Cardiac fibroblast (primary cell): ENCODE measurements around the gene HOXD13.

Experiments used
- DNase-seq, 2 donors: peaks; one replicate each; pipeline versions ENCODE4 v3.0.0 to v3.0.0-alpha.2; 2010; ENCODE audit warnings: low read depth in 2 of 2
- H3K4me3 ChIP-seq, 2 donors: replicated peaks in 1 of 2; 1 replicate in 1 of 2; 2 replicates in 1 of 2; pipeline ENCODE4 v1.5.1; 2011; ENCODE audit warnings: low read depth in 2 of 2, low read length in 2 of 2, mild to moderate bottlenecking in 2 of 2, moderate library complexity in 1 of 2
- CTCF ChIP-seq: IDR thresholded peaks from one replicate; pipeline ENCODE4 v1.5.1; 2011; ENCODE audit warnings: low read depth, mild to moderate bottlenecking, low read length, inconsistent platforms

HOXD13 gene

DNA sequence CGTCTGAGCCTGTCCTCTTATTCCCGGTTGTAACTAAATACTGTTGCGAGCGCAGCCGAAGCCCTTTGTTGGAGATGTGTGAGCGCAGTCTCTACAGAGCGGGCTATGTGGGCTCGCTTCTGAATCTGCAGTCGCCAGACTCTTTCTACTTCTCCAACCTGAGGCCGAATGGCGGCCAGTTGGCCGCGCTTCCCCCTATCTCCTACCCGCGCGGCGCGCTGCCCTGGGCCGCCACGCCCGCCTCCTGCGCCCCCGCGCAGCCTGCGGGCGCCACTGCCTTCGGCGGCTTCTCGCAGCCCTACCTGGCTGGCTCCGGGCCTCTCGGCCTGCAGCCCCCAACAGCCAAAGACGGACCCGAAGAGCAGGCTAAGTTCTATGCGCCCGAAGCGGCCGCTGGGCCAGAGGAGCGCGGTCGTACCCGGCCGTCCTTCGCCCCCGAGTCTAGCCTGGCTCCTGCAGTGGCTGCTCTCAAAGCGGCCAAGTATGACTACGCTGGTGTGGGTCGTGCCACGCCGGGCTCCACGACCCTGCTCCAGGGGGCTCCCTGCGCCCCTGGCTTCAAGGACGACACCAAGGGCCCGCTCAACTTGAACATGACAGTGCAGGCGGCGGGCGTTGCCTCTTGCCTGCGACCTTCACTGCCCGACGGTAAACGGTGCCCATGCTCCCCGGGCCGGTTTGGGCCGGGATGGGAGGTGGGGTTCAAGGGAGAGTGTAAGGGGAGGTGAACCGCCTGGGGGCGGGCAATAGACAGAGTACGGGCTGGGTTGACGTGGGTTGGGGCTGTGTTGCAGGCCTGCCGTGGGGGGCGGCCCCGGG, 7.4 kb downstream of the HOXD13 start, which contains the start of gene HOXD12:
HOXD12 (plus strand) TSS at position 68 of the 819 bp plus-strand sequence; CDS start at position 75, 7 bp downstream.
- no peak within 1 kb of the TSS for H3K4me3 ChIP-seq
- no peak for DNase-seq
- no peak for TF ChIP-seq CTCF

GRCh38 chr2:176100547-176101140, 8.1 kb downstream of the HOXD13 start:
- no peak for TF ChIP-seq CTCF
- no peak overlapping the region for H3K4me3 ChIP-seq
- no peak for DNase-seq

DNA sequence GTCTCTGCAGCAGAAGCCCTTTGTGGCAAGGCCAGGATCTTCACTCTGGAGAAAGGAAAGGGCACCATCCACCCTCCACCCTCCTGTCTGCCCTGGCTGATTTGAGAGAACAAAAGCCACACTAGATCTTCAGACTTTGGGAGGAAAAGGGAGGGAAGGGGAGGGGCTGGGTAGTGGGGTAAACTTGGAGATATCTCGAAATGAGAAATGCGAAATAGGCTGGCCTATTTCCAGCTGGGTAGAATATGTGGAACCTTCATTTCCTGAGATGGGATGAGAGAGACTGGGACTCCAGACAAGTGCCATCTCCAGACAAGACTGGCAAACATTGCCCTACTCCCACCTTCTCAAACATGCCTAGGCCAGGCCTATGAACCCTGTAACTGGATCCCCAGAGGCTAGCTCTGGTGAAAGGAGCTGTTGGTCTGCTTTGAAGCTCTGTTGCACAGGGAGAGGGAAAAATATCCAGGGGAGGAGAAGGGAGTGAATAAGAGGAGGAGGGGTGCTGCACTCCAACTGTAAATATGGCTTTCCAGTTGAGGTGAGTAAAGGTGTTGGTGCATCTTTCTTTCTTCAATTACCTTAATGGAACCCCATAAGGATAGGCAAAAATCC, 8.8 kb downstream of the HOXD13 start:
- DNase-seq: no peak
- H3K4me3 ChIP-seq: no peak overlapping the region
- no peak for TF ChIP-seq CTCF

DNA sequence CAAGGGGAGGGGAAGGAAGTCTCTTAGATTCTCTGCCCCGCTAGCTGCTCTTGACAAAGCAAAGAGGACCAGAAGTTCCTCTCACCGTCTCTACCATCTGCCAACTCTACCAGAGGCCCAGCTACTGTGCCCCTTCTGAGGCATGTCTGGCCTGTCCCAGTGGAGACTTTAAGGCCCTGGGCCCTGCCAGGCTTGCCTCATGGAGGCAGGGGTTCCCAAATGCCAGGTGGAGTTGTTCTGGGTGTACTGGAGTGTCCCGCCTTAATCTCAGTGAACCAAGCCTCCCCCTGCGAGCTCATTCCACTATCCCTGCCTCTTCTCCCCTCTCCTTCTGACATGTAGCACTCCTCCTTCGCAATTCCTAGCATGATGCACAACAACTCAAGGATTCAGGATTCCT, 9.3 kb downstream of the HOXD13 start:
- H3K4me3 ChIP-seq: no peak overlapping the region
- no peak for TF ChIP-seq CTCF
- no peak for DNase-seq

DNA sequence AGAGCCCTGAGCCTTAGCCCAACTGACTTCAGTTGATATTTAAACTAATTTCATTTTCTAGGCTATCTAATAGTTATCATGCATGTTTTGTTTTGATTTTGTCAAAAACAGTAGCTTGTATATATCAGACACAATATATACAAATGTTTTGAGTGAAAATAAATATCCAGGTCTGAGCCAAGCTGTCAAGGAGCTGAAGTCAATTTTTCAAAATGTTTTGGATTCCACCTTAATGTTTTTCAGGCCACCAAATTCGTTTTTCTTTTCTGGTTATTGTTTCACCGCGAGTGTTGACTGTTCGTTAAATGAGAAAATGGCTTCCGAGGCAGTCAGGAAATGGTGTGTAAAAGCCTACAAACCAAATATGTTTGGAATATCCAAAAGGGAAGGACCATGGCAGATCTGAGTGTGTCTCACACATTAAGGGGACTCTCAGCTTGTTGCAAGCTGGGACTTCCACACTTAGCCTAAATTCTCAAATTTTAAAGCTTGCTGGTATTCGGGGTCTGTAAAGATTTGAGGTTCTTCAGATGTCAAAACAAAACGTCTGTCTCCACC, 9.9 kb downstream of the HOXD13 start:
- H3K4me3 ChIP-seq: no peak overlapping the region
- TF ChIP-seq CTCF: no peak
- no peak for DNase-seq

- no peak overlapping the region for H3K4me3 ChIP-seq
- TF ChIP-seq CTCF: no peak
- DNase-seq: no peak
Observed at GRCh38 chr2:176103194-176103593, 10.7 kb downstream of the HOXD13 start.
